OCI-LY7 (cell line): ENCODE results near the gene SHC1. TPM values are rescaled to one million over a fixed set of nuclear protein-coding genes. Genes with fewer than 3 reads are reported as not detected.

Source experiments
- BruUV-seq: library from RNA; stranded (reverse); fragments of 400-500 nt; replicated peaks from 2 replicates; lab custom pipeline; 2021; lab: Mats Ljungman, UMichigan
- CTCF ChIA-PET: fragments of 300-600 bp; sonication (Branson Sonifier 250); formaldehyde crosslinking; loops from one replicate; lab custom pipeline; 2022; ENCODE audit warnings: antibody characterized with exemption; ENCODE audit not compliant: unreplicated experiment; lab: Charles Lee
- POLR2A ChIA-PET: fragments of 300-600 bp; sonication (Branson Sonifier 250); formaldehyde crosslinking; loops from one replicate; lab custom pipeline; 2022; ENCODE audit warnings: antibody characterized with exemption; lab: Charles Lee
- DNase-seq: peaks from one replicate; pipeline ENCODE4 v3.0.0-alpha.2; 2015; ENCODE audit warnings: low spot score
- H2AFZ ChIP-seq: fragments of 200-600 bp; sonication (generic), shearing (Covaris generic); 2 replicates; pipeline ENCODE4 v1.6.1; 2014; ENCODE audit warnings: mild to moderate bottlenecking, antibody characterized with exemption, low read length, moderate library complexity
- H3K27ac ChIP-seq: fragments of 200-600 bp; sonication (generic); 2 replicates; pipeline ENCODE4 v1.5.1; 2014; ENCODE audit warnings: mixed run types, low read depth, mild to moderate bottlenecking, moderate library complexity, low read length, inconsistent platforms; ENCODE audit not compliant: poor library complexity, severe bottlenecking
- H3K36me3 ChIP-seq: fragments of 200-600 bp; sonication (generic); 2 replicates; pipeline ENCODE4 v1.6.1; 2014; ENCODE audit warnings: mild to moderate bottlenecking, antibody characterized with exemption, low read length, moderate library complexity, mixed read lengths; ENCODE audit not compliant: insufficient read depth
- H3K4me1 ChIP-seq: fragments of 200-600 bp; sonication (generic); 2 replicates; pipeline ENCODE4 v1.5.1; 2014; ENCODE audit warnings: mild to moderate bottlenecking, low read length; ENCODE audit not compliant: insufficient read depth, poor library complexity, severe bottlenecking
- H3K4me2 ChIP-seq: fragments of 200-600 bp; sonication (generic); 2 replicates; pipeline ENCODE4 v1.6.1; 2014; ENCODE audit warnings: mild to moderate bottlenecking, low read length
- H3K4me3 ChIP-seq: fragments of 200-600 bp; sonication (generic); 2 replicates; pipeline ENCODE4 v1.5.1; 2014; ENCODE audit warnings: mild to moderate bottlenecking, low read depth, low read length; ENCODE audit not compliant: poor library complexity, severe bottlenecking
- H3K79me2 ChIP-seq: fragments of 200-600 bp; sonication (generic); 2 replicates; pipeline ENCODE4 v1.6.1; 2016; ENCODE audit warnings: low read depth, mild to moderate bottlenecking, low read length, moderate library complexity, mixed read lengths; ENCODE audit not compliant: insufficient read depth
- H3K9me2 ChIP-seq: fragments of 200-600 bp; sonication (generic); 2 replicates; pipeline ENCODE4 v1.6.1; 2016; ENCODE audit warnings: mild to moderate bottlenecking, low read length, mixed read lengths; ENCODE audit not compliant: insufficient read depth
- H3K9me3 ChIP-seq: fragments of 200-600 bp; sonication (generic); 2 replicates; pipeline ENCODE4 v1.6.1; 2014; ENCODE audit warnings: mild to moderate bottlenecking, mixed run types, low read length, mixed read lengths
- H4K20me1 ChIP-seq: fragments of 200-600 bp; sonication (generic); 2 replicates; pipeline ENCODE4 v1.6.1; 2014; ENCODE audit warnings: mild to moderate bottlenecking, antibody characterized with exemption, low read length, moderate library complexity, mixed read lengths; ENCODE audit not compliant: insufficient read depth
- CTCF ChIP-seq: fragments of 200-600 bp; sonication (generic); conservative IDR thresholded peaks from 2 replicates; pipeline ENCODE4 v1.5.1; 2014; ENCODE audit warnings: mild to moderate bottlenecking, antibody characterized with exemption, low read length, moderate library complexity, mixed read lengths
- EZH2phosphoT487 ChIP-seq: fragments of 200-600 bp; sonication (generic); IDR thresholded peaks from 2 replicates; pipeline ENCODE4 v1.6.1; 2018; ENCODE audit warnings: low read depth, borderline replicate concordance, mild to moderate bottlenecking, mixed run types, antibody characterized with exemption, low read length, moderate library complexity, mixed read lengths
- intact Hi-C: fragments of 100-400 bp; cut with micrococcal nuclease; formaldehyde crosslinking; loops from one replicate; pipeline ENCODE4 v1.10.0; 2022; ENCODE audit not compliant: unreplicated experiment
- total RNA-seq, 2 experiments: library from RNA; depleted of rRNA in 1 of 2; stranded (reverse); fragments of >200 nt in 1 of 2; shearing (Covaris generic) in 1 of 2; gene quantifications; 2 replicates each; pipeline ENCODE4 v1.2.3, GENCODE V29; 2014 to 2022

SHC1 gene
- total RNA-seq, 2 experiments from 2014 or later, result 37.6 to 77.4 TPM

- Histone ChIP-seq H3K79me2 (peaks cover 4% of the 10 kb centered on the region; the same call in 1 of the 2 replicates), H3K9me2 (no peaks in the 10 kb centered on the region), H3K4me3 (no peak within 1 kb of the TSS), H3K9me3 (no peaks in the 10 kb centered on the region), H3K36me3 (peaks cover 27% of the 10 kb centered on the region), H4K20me1 (no peaks in the 10 kb centered on the region), H3K27ac (peak within 1 kb of the TSS; percentile 20), H3K4me1 (peaks cover 33% of the 10 kb centered on the region), H2AFZ (no peak within 1 kb of the TSS), H3K4me2 (no peak within 1 kb of the TSS)
- POLR2A ChIA-PET, result interaction anchor here (1.0 to 1.7 kb wide), 4 partner anchors 10 to 38 kb away, joined by 3 to 16 read pairs (median 4); partner anchors contain the start of genes FLAD1 and PBXIP1
- no TSS peak for BruUV-seq
- TF ChIP-seq EZH2phosphoT487, result no peak
- TF ChIP-seq CTCF, result no peak
- no peak for DNase-seq
- CTCF ChIA-PET, result interaction anchor here (1.1 kb wide), 1 partner anchor 68 kb away, joined by 4 read pairs; no protein-coding TSS in a partner anchor
- intact Hi-C loops, result no loop called here
These were observed 23.2 kb upstream of the SHC1 start, which contains the start of gene LENEP for GRCh38 chr1:154993572-154994268. Gene LENEP (plus strand): TSS chr1:154993586. CDS start chr1:154993608, 22 bp downstream.

- H3K4me3 ChIP-seq, result no peak overlapping the region
- no peaks in the 10 kb centered on the region for H4K20me1 ChIP-seq
- peaks cover 26% of the 10 kb centered on the region for H3K4me1 ChIP-seq
- CTCF ChIA-PET, result interaction anchor here (1.1 kb wide), 1 partner anchor 69 kb away, joined by 4 read pairs; no protein-coding TSS in a partner anchor
- H3K9me3 ChIP-seq, result no peaks in the 10 kb centered on the region
- BruUV-seq, result no TSS peak
- no peak for DNase-seq
- H3K79me2 ChIP-seq, result peaks cover 4% of the 10 kb centered on the region; the same call in 1 of the 2 replicates
- TF ChIP-seq EZH2phosphoT487, result no peak
- TF ChIP-seq CTCF, result peak; percentile 45; the same call in 1 of the 2 replicates
- no peak overlapping the region for H3K27ac ChIP-seq
- H3K4me2 ChIP-seq, result no peak overlapping the region
- H3K36me3 ChIP-seq, result peaks cover 35% of the 10 kb centered on the region
- H3K9me2 ChIP-seq, result no peaks in the 10 kb centered on the region
- intact Hi-C loops, result no loop called here
- H2AFZ ChIP-seq, result no peak overlapping the region
- POLR2A ChIA-PET, result interaction anchor here (1.2 kb wide), 1 partner anchor 20 kb away, joined by 3 read pairs; no protein-coding TSS in a partner anchor
These were observed 22.4 kb upstream of the SHC1 start for GRCh38 chr1:154992721-154993571.
